HG03342 (cell line): ENCODE results near the gene NDUFAF8.

Experiments used
- ATAC-seq: cut with Tn5 transposase; IDR thresholded peaks from one replicate; pipeline ENCODE4 v1.9.1; 2021; ENCODE audit warnings: mild to moderate bottlenecking, moderate library complexity; ENCODE audit not compliant: unreplicated experiment

The NDUFAF8 gene

DNA sequence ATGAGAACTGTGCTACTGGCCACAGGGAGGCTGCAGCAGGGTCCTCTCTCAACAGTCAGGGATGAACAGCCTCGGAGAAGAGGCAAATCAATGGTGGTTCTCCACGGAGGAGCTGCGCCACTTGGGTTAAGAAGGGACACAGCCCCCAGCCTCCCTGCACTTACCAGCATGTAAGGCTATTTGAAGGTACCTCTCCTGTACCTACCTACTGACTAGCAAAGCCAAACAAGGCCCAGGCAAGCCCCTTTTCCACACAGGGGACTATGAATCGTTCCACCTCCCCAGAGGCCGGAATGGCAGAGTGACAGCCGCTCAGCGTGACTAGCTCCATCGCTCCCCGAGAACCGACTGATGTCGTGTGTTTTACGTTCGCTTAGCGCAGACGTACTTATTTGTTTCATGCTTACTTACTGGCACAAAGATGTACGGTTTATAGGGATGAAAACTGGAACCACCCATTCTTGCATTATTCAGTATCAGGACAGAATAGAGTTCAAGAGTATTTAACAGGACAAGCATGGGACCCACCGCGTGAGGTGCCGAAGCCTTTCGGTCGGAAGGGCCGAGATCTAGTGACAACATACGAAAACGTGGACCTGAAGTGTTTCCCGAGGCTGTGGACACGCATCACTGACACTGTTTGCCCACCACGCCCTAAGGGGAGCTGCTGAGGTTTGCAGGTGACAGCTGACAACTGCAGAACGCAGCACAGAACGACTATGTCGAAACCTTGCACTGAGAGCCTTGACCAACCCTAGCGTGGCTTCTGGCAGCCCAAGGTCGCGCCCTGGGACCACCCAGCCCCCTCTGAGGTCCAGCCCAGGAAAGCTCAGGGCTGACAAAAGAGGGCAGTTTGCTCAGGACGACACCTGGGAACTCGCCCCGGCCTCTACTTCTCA is 1.3 kb upstream of the NDUFAF8 start:
- ATAC-seq: no peak

DNA sequence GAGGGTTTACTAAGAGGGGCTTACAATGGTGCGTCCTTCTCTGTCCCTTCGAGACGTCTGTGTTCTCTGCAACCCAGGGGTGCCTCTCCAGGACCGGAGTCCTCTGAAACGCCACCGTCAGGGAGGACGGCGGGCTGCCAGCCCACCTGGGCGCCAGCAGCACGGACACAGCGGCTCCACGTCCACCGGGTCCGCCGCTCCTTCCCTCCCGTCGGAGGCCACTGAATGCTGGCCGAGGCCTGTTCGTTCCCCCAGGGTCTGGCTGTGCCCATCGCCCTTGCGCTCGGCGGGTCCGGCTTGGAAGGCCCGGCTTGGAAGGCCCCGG is 666 bp upstream of the NDUFAF8 start:
- no peak for ATAC-seq

DNA sequence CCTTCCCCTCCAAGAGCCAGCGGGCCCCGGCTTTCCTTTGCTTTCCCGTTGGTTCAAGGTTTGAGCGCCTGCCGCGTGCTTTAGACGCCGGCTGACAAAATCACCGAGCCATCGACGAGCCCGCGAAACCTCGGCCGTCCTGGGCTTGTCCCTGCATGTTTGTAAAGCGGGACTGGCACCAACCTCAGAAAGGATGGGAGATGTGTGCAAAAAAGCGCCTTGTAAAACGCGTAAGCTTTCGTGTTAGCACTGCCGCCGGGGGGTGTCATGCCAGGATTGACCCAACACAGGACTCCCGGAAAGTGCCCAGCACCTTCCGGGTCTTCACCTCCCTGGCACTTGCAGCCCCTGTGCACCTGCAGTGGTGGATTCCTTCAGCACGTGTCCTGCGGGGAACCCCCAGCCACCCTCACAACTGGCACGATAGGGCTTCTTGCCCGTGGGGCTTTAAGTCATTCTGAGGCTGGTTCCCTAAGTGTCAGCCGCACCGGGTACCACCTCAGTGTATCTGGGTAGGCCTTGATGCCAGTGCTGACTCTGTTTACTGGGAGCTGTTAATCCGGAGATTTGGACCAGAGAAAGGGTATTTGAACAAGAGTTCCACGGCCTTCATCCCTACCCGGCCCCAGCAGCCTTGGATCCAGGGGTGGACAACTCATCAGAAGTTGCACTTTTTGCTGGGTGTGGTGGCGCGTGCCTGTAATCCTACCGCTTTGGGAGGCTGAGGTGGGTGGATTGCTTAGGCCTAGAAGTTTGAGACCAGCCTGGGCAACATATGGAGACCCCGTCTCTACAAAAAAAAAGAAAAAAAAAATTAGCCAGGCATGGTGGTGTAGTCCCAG is 817 bp downstream of the NDUFAF8 start:
- ATAC-seq: no peak

DNA sequence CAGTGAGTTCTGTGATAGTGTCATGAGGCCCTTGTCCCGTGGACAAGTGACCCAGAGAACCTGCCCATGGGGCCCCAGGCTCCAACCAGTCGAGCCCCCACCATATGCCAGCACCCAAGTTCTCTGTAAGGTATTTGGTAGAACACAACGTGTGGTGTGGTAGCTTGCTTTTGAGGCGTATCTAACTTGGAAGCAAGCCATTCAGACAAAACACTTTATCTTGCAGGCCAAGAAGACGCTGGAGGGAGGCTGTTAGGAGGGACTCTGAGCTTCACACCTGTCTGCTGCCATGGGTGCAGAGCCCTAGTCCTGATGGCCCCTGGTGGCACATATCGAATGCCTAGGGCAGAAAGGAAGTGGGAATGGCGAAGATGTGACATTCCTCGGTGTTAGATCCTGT is 1.6 kb downstream of the NDUFAF8 start:
- ATAC-seq: no peak

DNA sequence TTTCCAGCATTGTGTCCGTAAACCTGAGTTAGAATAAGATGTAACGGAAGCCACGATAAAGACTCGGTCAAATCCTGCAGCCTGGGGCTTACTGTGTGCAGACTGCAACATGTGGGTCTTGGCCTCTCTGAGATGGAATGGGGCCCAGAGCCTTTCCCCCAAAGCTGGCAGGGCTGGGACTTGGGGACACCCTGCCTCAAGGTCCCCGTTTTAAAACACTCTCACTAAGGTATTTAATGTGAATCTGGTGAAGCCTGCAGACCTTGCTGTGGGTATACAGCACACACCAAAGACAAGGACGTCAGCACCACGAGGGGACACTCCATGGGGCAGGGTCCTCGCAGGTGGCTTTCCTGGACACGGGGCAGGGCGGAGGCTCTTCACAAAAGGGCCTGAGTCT is 2.1 kb downstream of the NDUFAF8 start:
- ATAC-seq: no peak

DNA sequence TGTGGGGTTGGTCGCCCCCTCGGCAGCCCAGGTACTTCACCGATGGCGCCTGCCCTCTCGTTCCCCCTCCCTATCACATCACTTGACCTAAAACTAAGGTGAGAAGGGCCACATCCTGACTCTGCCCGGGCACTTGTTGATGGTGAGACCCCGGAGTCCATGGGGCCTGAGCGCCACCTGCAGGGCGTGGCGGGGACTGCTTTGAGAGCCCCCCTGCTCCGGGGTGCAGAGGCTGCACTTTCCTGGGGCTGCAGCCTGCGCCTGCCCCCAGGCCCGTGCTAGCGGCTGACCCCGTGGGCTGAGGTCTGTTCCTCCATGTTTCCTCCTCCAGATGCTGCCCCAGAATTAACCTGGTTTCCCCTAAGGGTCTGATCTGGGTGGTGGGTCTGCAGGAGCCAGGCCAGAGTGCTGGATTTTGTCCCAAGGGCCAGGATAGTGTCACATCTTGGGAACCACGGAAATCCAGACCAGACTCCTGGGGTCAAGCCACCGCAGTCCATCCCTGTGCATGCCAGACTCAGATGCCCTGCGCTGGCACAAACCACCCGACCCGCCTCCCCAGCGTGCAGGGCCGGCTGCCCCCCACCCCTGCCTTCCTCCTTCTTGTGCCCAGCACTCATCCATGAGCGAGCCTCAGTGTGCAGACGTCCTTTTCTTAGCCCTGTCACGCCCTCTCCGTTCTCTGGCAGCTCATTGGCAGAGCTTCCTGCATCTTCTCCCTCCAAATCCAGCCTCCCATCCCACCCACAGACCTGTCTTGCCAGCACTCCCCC is 2.7 kb downstream of the NDUFAF8 start:
- ATAC-seq: no peak

DNA sequence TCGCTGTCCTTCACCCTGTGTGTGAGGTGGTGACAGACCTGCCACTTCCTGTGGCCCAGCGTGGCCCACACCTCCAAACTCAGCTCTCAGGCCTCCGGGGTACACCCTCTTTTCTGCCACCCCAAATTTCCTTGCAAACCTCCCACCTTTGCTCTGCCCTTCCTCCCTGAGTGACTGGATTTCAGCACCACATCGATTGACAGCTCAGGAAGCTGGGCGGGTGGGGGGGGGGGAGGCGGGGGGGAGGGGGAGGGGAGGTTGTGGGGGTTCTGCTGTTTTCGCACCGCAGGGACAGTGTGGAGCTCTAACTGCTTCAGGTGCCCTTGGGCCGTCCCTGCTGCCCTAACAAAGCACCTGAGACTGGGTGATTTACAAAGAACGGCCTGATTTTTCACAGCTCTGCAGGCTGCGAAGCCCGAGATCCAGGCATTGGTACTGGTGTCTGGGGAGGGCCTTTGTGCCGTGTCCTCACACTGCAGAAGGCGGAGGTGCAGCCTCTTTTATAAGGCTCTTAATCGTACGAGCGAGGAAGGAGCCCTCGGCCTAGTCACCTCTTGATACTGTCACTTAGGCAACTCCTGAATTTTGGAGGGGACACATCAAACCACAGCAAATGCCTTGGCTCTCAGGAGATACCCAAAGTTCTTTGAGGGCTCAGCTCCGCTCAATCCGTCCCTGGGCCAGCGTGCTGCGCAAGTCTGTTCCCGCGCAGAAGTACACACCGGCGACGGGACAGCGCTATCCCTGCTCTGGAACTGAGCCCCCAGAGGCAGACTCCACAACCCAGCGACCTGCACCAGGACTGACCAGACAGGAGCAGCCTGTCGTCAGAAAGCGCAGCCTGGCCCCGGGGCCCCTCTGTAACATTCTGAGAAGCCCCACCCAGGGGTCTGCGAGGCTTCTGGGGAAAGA is 3.6 kb downstream of the NDUFAF8 start:
- no peak for ATAC-seq

DNA sequence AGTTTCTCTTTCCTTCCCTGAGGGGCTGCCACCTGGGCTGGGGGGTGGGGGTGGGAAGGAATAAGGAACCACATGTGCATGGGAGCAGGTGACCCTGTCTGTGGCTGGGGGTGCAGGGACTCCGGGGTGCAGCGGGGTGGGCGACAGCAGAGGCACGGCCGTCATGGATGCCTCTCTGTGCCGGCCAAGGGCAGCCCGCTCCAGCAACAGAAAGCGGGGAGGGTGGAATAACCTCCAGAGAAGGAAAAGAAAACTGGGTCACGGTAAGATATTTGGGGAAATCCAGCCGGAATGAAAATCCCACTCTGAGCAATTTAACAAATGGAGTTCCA is 4.2 kb downstream of the NDUFAF8 start:
- ATAC-seq: no peak

DNA sequence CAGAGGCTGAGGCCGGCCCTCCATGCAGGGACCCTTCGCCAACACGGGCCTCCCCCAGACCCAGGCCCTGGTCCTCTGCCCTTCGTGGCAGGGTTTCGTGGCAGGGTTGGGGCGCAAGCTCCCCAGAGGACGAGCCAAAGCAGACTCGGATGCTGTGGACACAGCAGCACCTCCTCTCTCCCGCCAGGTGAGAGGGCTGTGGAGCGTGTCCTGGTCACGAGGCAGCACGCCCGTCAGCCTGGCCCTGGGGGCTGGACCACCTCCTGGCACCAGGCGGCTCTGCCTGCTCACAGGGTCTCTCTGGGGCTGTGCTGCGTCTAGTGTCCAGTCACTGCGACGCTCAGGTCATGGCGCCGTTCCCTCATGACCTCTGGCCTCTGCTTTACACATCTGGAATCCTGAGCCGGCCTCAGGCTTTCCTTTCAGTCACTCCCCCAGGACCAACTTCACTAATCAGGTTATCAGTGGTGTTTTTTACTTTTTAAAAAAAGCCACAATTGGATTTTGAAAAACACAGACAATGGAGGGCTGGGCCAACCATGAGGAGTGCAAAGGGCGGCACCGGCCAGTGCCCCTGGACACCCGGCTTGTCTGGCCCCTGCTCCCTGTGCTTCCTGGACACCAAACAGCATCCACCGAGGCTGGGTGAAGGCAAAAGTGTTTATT is 5.4 kb downstream of the NDUFAF8 start:
- ATAC-seq: no peak

DNA sequence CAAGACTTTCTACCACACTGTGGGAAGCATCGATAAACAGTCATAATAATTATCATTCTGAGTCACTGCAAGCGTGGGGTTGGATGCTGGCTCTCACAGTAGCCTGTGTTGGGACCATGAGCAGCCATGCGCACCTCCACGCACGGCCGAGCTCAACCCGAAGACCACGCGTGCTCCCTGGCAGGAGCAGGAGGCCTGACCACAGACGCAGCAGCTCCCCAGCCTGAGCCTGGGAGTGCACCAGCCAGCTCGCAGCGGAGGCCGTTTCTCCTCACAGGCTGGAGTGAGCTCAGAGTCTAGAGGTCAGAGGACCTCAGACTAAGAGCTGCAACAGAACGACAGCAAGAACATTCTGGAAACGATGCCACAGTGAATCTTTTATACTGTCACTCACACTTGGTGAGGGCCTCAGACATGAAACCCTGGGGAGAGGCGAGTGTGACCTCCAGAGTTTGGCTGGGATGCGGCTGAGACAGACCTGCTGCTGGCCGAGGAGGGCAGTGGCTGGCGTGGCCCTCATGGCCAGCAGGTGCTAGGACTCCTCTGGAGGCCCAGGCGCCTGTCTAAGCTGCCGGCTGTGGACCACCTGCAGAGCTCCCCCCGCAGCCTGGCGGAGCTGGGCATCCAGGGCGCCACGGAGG is 6.0 kb downstream of the NDUFAF8 start:
- no peak for ATAC-seq

DNA sequence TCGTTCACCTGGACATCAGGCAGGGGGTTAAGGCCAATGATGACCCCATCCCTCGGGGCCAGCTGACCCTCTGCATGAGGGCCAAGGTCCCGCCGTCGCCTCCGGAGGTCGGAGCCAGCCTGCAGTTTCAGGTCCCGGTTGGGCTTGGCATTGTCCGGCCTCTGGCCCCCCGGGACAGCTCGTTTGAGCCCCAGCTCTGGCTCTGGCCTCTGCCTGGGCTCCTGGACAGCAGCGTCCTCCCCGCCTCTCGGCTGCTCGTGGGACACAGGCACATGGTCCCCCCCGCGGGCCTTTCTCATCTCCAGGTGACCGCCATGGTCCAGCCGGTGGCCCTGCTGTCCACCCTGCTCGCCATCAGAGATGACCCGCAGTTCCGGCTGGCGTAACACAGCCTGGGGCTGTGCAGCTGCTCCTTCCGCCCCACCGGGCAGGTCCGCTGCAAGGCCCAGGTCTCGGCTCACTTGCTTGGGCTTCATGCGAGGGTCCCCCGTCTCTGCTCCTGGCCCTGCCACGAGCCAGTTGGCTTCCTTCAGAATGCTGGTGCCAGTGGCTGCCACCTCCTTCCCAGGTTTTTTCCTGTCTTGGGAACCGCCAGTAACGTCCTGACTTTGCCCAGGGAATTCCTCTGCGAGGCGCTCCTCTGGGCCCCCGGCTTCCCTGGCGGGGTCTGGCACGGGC is 6.7 kb downstream of the NDUFAF8 start:
- ATAC-seq: no peak

DNA sequence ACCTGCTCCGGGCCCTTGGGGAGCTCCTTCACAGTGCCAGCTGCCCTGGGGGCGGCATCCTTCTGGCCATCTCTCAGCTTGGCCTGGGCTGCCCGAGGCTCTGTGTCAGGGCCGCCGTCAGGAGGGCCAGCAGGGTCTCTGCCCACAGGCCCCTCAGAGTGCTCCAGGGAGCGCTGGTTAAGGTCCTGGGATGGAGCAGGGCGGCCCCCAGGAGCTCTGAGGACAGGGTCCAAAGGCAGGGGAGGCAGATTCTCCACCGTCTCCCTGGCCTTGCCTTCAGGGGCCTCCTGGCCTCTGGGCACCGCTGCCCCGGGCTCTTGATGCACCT is 7.2 kb downstream of the NDUFAF8 start:
- no peak for ATAC-seq

DNA sequence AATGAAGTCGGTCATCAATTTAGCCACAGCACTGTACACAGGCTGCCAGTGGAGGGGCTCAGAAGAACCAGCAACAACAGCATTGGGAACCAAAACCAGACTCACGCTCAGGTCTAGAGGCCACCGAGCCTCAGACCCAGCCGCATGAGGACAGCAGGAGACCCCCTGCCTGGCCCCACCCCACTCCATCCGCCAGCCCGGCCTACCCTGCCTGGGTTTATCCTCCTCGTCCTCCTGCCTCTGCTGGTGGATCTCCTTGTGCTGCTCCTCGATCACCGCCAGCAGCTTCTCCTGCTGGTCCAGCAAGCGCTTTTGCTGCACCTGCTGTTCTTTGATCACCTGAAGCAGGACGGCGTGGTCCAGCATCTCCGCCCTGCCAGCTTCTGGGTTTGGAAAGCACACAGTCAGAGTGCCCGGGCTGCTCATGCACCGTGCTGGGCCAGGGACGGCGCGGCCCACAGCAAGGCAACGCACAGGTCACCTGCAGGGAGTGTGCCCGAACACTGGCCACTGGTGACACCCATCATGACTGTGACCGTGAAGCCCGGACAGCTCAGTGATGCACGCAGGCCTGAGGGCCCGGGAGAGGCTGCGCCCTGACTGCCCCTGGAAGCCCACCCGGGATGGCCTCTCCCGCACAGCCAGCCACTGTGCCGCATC is 7.7 kb downstream of the NDUFAF8 start:
- no peak for ATAC-seq

DNA sequence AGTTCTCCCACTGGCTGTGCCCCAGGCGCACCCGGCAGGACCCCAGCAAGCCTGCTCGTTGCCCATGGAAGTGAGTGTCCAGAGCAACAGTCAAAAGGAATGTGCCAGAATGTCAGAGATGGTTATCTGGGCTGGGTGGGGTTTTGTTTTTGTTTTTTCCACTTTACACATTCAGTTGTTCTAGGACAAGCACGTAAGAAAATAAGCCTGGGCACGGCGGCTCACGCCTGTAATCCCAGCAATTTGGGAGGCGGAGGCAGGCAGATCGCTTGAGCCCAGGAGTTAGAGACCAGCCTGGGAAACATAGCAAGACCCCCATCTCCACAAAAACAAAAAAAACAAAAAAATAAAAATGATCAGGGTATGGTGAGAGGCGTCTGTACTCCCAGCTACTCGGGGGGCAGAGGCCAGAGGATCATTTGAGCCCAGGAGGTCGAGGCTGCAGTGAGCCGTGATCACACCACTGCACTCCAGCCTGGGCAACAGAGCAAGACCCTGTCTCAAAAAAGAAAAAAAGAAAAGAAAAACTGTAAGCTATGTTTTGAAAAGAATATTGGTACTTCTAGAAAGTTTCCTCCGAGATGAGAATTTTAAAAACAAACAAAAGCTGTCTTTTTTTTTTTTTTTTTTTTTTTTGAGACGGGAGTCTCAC is 8.3 kb downstream of the NDUFAF8 start:
- ATAC-seq: no peak

DNA sequence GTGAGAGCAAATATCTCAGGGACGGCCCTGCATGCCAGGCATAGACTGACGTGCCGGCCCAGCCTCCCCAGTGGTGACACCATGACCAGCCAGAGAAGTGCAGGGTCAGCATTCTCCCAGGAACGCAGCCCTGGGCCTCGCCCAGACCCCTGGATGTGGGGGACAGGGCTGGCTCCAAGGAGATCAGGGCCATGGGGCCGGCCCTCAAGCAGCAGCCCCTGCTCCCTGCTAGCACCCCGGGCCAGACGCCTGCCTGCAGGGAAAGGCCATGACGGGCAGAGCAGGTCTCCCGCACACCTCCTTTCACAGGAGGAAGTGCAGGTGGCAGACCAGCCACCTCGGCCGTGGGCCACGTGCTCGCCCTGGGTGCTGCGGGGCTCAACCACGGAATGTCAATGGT is 9.5 kb downstream of the NDUFAF8 start:
- no peak for ATAC-seq

DNA sequence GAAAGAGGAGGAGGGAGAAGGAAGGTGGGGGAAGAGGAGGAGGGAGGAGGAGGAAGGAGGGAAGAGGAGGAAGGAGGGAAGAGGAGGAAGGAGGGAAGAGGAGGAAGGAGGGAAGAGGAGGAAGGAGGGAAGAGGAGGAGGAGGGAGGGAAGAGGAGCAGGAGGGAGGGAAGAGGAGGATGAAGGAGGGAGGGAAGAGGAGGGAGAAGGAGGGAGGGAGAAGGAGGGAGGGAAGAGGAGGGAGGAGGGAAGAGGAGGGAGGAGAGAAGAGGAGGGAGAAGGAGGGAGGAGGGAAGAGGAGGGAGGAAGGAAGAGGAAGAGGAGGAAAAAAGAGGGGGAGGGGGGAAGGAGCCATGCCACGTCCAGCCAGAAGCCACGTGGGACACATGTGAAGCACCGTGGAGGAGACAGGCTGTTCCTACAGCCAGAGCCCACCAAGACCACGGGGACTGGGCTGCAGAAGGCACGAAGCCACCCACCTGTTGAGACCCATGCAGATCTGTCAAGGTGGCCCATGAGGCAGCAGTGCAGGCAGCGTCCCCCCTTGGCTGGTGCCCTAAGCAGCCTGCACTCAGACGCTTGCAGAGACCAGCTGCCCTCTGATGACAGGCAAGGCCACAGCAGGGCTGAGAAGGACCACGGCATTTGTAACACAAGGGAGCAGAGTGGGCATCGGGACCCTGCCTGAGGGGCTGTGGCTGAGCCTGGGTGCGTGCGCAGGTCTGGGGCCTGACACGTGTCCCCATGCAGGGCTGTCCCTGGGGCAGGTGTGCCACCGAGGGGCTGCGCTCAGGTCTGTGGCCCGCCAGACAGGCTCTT is 10.3 kb downstream of the NDUFAF8 start:
- ATAC-seq: no peak
